Islet of Langerhans (tissue), 1 donor: ENCODE results near the gene IL17RE.

Source experiments
- FAIRE-seq: peaks from one replicate; lab custom pipeline; 2011; peaks lifted over from hg19 to GRCh38; lab: Jason Lieb, UNC

Gene IL17RE

GRCh38 chr3:9903904-9904303 is 1.3 kb downstream of the IL17RE start:
- no peak for FAIRE-seq

- no peak for FAIRE-seq
Observed at GRCh38 chr3:9906480-9906879, 3.8 kb downstream of the IL17RE start.

- FAIRE-seq: no peak
Observed at GRCh38 chr3:9908286-9908685, 5.6 kb downstream of the IL17RE start.

GRCh38 chr3:9909221-9910013 is 6.8 kb downstream of the IL17RE start:
- no peak for FAIRE-seq

GRCh38 chr3:9911863-9912262 is 9.2 kb downstream of the IL17RE start:
- no peak for FAIRE-seq

GRCh38 chr3:9912294-9912935 is 9.8 kb downstream of the IL17RE start:
- no peak for FAIRE-seq

- no peak for FAIRE-seq
Observed at GRCh38 chr3:9913601-9914000, 11.0 kb downstream of the IL17RE start.

- FAIRE-seq: no peak
Observed at GRCh38 chr3:9914011-9914410, 11.4 kb downstream of the IL17RE start.

- no peak for FAIRE-seq
Observed at GRCh38 chr3:9914559-9915253, 12.1 kb downstream of the IL17RE start.

GRCh38 chr3:9915254-9916141 is 12.8 kb downstream of the IL17RE start:
- no peak for FAIRE-seq

GRCh38 chr3:9916346-9916733 is 13.7 kb downstream of the IL17RE start:
- FAIRE-seq: no peak

- no peak for FAIRE-seq
Observed at GRCh38 chr3:9916734-9917680, 14.4 kb downstream of the IL17RE start, which contains the start of gene IL17RC. TSS of gene IL17RC (plus strand) at chr3:9917098. CDS start at chr3:9917316, 218 bp downstream.

- no peak for FAIRE-seq
Observed at GRCh38 chr3:9917820-9918219, 15.2 kb downstream of the IL17RE start.

GRCh38 chr3:9918261-9919038 is 15.8 kb downstream of the IL17RE start:
- FAIRE-seq: no peak

- no peak for FAIRE-seq
Observed at GRCh38 chr3:9928158-9928557, 25.5 kb downstream of the IL17RE start.

- no peak for FAIRE-seq
Observed at GRCh38 chr3:9930804-9931418, 28.3 kb downstream of the IL17RE start.

GRCh38 chr3:9932535-9932842 is 29.8 kb downstream of the IL17RE start:
- no peak for FAIRE-seq

GRCh38 chr3:9932843-9933560 is 30.4 kb downstream of the IL17RE start:
- FAIRE-seq: no peak

GRCh38 chr3:9933561-9934234 is 31.1 kb downstream of the IL17RE start, which contains the start of gene CRELD1:
TSS of gene CRELD1 (plus strand) at chr3:9933834. CDS start at chr3:9934439, 605 bp downstream.
- FAIRE-seq: peak; percentile 17
